H9 (cell line): ENCODE results near the gene VARS1. TPM values are rescaled to one million over a fixed set of nuclear protein-coding genes. Genes with fewer than 3 reads are reported as not detected.

ENCODE experiments used
- DNase-seq: peaks from one replicate; pipeline ENCODE4 v3.0.0-alpha.2; 2017
- H2AFZ ChIP-seq: one replicate; pipeline ENCODE4 v1.6.1; 2013; ENCODE audit warnings: mild to moderate bottlenecking, low read length, control low read depth, moderate library complexity
- H2AK5ac ChIP-seq: 2 replicates; pipeline ENCODE4 v1.6.1; 2013; ENCODE audit warnings: low read length, control low read depth, mixed read lengths; ENCODE audit not compliant: insufficient read length
- H2BK120ac ChIP-seq: one replicate; pipeline ENCODE4 v1.6.1; 2013; ENCODE audit warnings: low read depth, mild to moderate bottlenecking, low read length, control low read depth, inconsistent platforms; ENCODE audit not compliant: poor library complexity, severe bottlenecking
- H2BK12ac ChIP-seq: 2 replicates; pipeline ENCODE4 v1.6.1; 2013; ENCODE audit warnings: low read length, control low read depth, mixed read lengths, low read depth; ENCODE audit not compliant: insufficient read length
- H2BK15ac ChIP-seq: 2 replicates; pipeline ENCODE4 v1.6.1; 2013; ENCODE audit warnings: low read depth, low read length, control low read depth
- H2BK20ac ChIP-seq: one replicate; pipeline ENCODE4 v1.6.1; 2013; ENCODE audit warnings: low read depth, mild to moderate bottlenecking, low read length, control low read depth, inconsistent platforms; ENCODE audit not compliant: poor library complexity, severe bottlenecking
- H2BK5ac ChIP-seq: 2 replicates; pipeline ENCODE4 v1.6.1; 2013; ENCODE audit warnings: low read length, control low read depth, mixed read lengths; ENCODE audit not compliant: insufficient read length
- H3K14ac ChIP-seq: 2 replicates; pipeline ENCODE4 v1.6.1; 2013; ENCODE audit warnings: low read length, control low read depth; ENCODE audit not compliant: insufficient read depth
- H3K18ac ChIP-seq: 2 replicates; pipeline ENCODE4 v1.6.1; 2013; ENCODE audit warnings: low read depth, mild to moderate bottlenecking, mixed read lengths, low read length, control low read depth; ENCODE audit not compliant: insufficient read length
- H3K23ac ChIP-seq: 2 replicates; pipeline ENCODE4 v1.6.1; 2013; ENCODE audit warnings: low read length, control low read depth, mixed read lengths, low read depth; ENCODE audit not compliant: insufficient read length
- H3K23me2 ChIP-seq: 2 replicates; pipeline ENCODE4 v1.6.1; 2013; ENCODE audit warnings: low read depth, mild to moderate bottlenecking, mixed read lengths, low read length, control low read depth; ENCODE audit not compliant: insufficient read length, poor library complexity, severe bottlenecking
- H3K27ac ChIP-seq: 2 replicates; pipeline ENCODE4 v1.5.1; 2013; ENCODE audit warnings: low read length, control low read depth, mixed read lengths, low read depth; ENCODE audit not compliant: insufficient read length
- H3K27me3 ChIP-seq: 2 replicates; pipeline ENCODE4 v1.6.1; 2013; ENCODE audit warnings: low read length, control low read depth, inconsistent platforms; ENCODE audit not compliant: insufficient read depth
- H3K4ac ChIP-seq: 2 replicates; pipeline ENCODE4 v1.6.1; 2013; ENCODE audit warnings: low read depth, mild to moderate bottlenecking, control low read depth, inconsistent platforms, low read length, moderate library complexity
- H3K4me1 ChIP-seq: 2 replicates; pipeline ENCODE4 v1.6.1; 2013; ENCODE audit warnings: low read length, control low read depth, inconsistent platforms; ENCODE audit not compliant: insufficient read depth
- H3K4me2 ChIP-seq: 2 replicates; pipeline ENCODE4 v1.6.1; 2013; ENCODE audit warnings: low read length, control low read depth, mixed read lengths; ENCODE audit not compliant: insufficient read length, insufficient read depth
- H3K56ac ChIP-seq: 2 replicates; pipeline ENCODE4 v1.6.1; 2013; ENCODE audit warnings: low read depth, mild to moderate bottlenecking, mixed read lengths, low read length, control low read depth; ENCODE audit not compliant: insufficient read length
- H3K79me1 ChIP-seq: 2 replicates; pipeline ENCODE4 v1.6.1; 2013; ENCODE audit warnings: low read depth, mild to moderate bottlenecking, moderate library complexity, low read length, control low read depth, inconsistent platforms; ENCODE audit not compliant: insufficient read depth, poor library complexity, severe bottlenecking
- H3K79me2 ChIP-seq: 2 replicates; pipeline ENCODE4 v1.6.1; 2013; ENCODE audit warnings: low read length, control low read depth, inconsistent platforms; ENCODE audit not compliant: insufficient read depth
- H3K9ac ChIP-seq: 2 replicates; pipeline ENCODE4 v1.6.1; 2013; ENCODE audit warnings: low read length, control low read depth, mixed read lengths; ENCODE audit not compliant: insufficient read length; ENCODE audit errors: extremely low read depth
- H3K9me3 ChIP-seq: one replicate; pipeline ENCODE4 v1.6.1; 2013; ENCODE audit warnings: low read depth, low read length, inconsistent platforms; ENCODE audit not compliant: control insufficient read depth
- H3T11ph ChIP-seq: one replicate; pipeline ENCODE4 v1.6.1; 2013; ENCODE audit warnings: mild to moderate bottlenecking, low read length, control low read depth, inconsistent platforms
- H4K20me1 ChIP-seq: one replicate; pipeline ENCODE4 v1.6.1; 2013; ENCODE audit not compliant: control insufficient read depth, insufficient read length, insufficient read depth
- H4K5ac ChIP-seq: 2 replicates; pipeline ENCODE4 v1.6.1; 2013; ENCODE audit warnings: low read depth, mild to moderate bottlenecking, mixed read lengths, low read length, control low read depth; ENCODE audit not compliant: insufficient read length
- H4K8ac ChIP-seq: replicated peaks from 2 replicates; pipeline ENCODE4 v1.6.1; 2013; ENCODE audit warnings: low read length, control low read depth, mixed read lengths, low read depth; ENCODE audit not compliant: insufficient read length
- H4K91ac ChIP-seq: 2 replicates; pipeline ENCODE4 v1.6.1; 2013; ENCODE audit warnings: low read depth, mild to moderate bottlenecking, moderate library complexity, mixed read lengths, low read length, control low read depth; ENCODE audit not compliant: insufficient read length
- H3K27ac Mint-ChIP-seq, 3 experiments: 2 replicates in 2 of 3; 3 replicates in 1 of 3; pipeline ENCODE4 v1.8.0; 2020 to 2021; ENCODE audit warnings: mixed read lengths in 3 of 3, mild to moderate bottlenecking in 1 of 3, moderate library complexity in 1 of 3
- H3K27me3 Mint-ChIP-seq: 2 replicates; pipeline ENCODE4 v1.8.0; 2021; ENCODE audit warnings: low read depth, mild to moderate bottlenecking, moderate library complexity, mixed read lengths
- H3K36me3 Mint-ChIP-seq, 3 experiments: 2 replicates in 2 of 3; 3 replicates in 1 of 3; pipeline ENCODE4 v1.8.0; 2020 to 2021; ENCODE audit warnings: low read depth in 3 of 3, mixed read lengths in 3 of 3; ENCODE audit not compliant: insufficient read depth in 1 of 3
- H3K4me1 Mint-ChIP-seq, 2 experiments: 2 replicates each; pipeline ENCODE4 v1.8.0; 2020; ENCODE audit warnings: mixed read lengths in 2 of 2
- H3K4me3 Mint-ChIP-seq, 2 experiments: 2 replicates in 1 of 2; 3 replicates in 1 of 2; pipeline ENCODE4 v1.8.0; 2020 to 2021; ENCODE audit warnings: mild to moderate bottlenecking in 2 of 2, mixed read lengths in 2 of 2, moderate library complexity in 1 of 2
- H3K9me3 Mint-ChIP-seq, 2 experiments: 2 replicates in 1 of 2; 3 replicates in 1 of 2; pipeline ENCODE4 v1.8.0; 2020; ENCODE audit warnings: mild to moderate bottlenecking in 2 of 2, mixed read lengths in 2 of 2, moderate library complexity in 1 of 2
- CTCF ChIP-seq: fragments of 200-600 bp; sonication (generic); conservative IDR thresholded peaks from 3 replicates; pipeline ENCODE4 v1.8.0; 2021; ENCODE audit warnings: antibody characterized with exemption, mild to moderate bottlenecking
- WGBS: extraction: QIAGEN DNeasy Blood & Tissue Kit; methylation state at CpG from one replicate; pipeline ENCODE4 v1.1.7; 2013; ENCODE audit warnings: missing lambda C conversion rate, low lambda C conversion rate, mixed read lengths; ENCODE audit not compliant: insufficient read length; ENCODE audit errors: extremely low coverage; 5-methylcytosine and 5-hydroxymethylcytosine counted together
- total RNA-seq: library from RNA; stranded (reverse); gene quantifications from 2 replicates; pipeline ENCODE4 v1.2.1, GENCODE V29; 2021

The VARS1 gene
- total RNA-seq, 1 experiment from 2014 or later = 154 TPM

GRCh38 chr6:31752739-31753319 is 42.7 kb downstream of the VARS1 start:
- Histone ChIP-seq H3K14ac (no peak overlapping the region), H3K23ac (no peak overlapping the region), H3K4me1 (no peaks in the 10 kb centered on the region), H3K9me3 (no peaks in the 10 kb centered on the region), H4K20me1 (no peaks in the 10 kb centered on the region), H2AK5ac (no peak overlapping the region), H3K4me2 (no peak overlapping the region), H3K9ac (no peak overlapping the region), H2BK12ac (no peak overlapping the region), H3T11ph (no peak overlapping the region), H3K23me2 (no peaks in the 10 kb centered on the region), H2BK20ac (no peak overlapping the region), H2BK5ac (no peak overlapping the region), H2BK120ac (no peak overlapping the region), H3K18ac (no peak overlapping the region), H3K56ac (no peak overlapping the region), H4K5ac (no peak overlapping the region), H2BK15ac (no peak overlapping the region), H2AFZ (no peak overlapping the region), H4K8ac (no peak overlapping the region), H4K91ac (no peak overlapping the region), H3K27me3 (no peaks in the 10 kb centered on the region), H3K79me1 (no peaks in the 10 kb centered on the region), H3K79me2 (no peaks in the 10 kb centered on the region), H3K4ac (no peak overlapping the region), H3K27ac (no peak overlapping the region)
- Mint-ChIP-seq H3K27me3 (no peaks in the 10 kb centered on the region), H3K9me3 (no peaks in the 10 kb centered on the region), H3K36me3 (peaks cover 3 to 12% (median 8%) of the 10 kb centered on the region in 3 experiments; a peak in 6 of 7 replicates), H3K4me3 (no peak overlapping the region), H3K27ac (peak overlapping the region in 1 of 3 experiments; percentile 61; a peak in 2 of 7 replicates), H3K4me1 (no peaks in the 10 kb centered on the region)
- DNase-seq = no peak
- no peak for TF ChIP-seq CTCF
- no CpG with 5 or more reads among the region's 8 CpGs for WGBS
